ENCODE measurements around the gene CDC42EP4. TPM values are rescaled to one million over a fixed set of nuclear protein-coding genes. Genes with fewer than 3 reads are reported as not detected.

The CDC42EP4 gene
- total RNA-seq, 1 donor: 16.3 TPM

DNA sequence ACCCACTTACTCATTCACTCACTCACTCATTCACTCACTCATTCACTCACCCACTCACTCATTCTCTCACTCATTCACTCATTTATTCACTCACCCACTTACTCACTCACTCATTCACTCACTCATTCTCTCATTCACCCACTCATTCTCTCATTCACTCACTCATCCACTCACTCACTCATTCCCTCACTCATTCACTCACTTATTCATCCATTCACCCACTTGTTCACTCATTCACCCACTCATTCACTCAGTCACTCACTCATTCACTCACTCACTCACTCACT lies 42.5 kb downstream of the CDC42EP4 start:
- TF ChIP-seq, protein P1, sequence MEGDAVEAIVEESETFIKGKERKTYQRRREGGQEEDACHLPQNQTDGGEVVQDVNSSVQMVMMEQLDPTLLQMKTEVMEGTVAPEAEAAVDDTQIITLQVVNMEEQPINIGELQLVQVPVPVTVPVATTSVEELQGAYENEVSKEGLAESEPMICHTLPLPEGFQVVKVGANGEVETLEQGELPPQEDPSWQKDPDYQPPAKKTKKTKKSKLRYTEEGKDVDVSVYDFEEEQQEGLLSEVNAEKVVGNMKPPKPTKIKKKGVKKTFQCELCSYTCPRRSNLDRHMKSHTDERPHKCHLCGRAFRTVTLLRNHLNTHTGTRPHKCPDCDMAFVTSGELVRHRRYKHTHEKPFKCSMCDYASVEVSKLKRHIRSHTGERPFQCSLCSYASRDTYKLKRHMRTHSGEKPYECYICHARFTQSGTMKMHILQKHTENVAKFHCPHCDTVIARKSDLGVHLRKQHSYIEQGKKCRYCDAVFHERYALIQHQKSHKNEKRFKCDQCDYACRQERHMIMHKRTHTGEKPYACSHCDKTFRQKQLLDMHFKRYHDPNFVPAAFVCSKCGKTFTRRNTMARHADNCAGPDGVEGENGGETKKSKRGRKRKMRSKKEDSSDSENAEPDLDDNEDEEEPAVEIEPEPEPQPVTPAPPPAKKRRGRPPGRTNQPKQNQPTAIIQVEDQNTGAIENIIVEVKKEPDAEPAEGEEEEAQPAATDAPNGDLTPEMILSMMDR (IDR thresholded peaks at IDR 0.05; ENCODE audit: extremely low read depth, low read depth, low read length): no peak
- Histone ChIP-seq H3K9me3 (ENCODE audit: low read depth, low read length) (no peaks in the 10 kb centered on the region), H3K36me3 (ENCODE audit: insufficient read depth, low read length) (no peaks in the 10 kb centered on the region)

DNA sequence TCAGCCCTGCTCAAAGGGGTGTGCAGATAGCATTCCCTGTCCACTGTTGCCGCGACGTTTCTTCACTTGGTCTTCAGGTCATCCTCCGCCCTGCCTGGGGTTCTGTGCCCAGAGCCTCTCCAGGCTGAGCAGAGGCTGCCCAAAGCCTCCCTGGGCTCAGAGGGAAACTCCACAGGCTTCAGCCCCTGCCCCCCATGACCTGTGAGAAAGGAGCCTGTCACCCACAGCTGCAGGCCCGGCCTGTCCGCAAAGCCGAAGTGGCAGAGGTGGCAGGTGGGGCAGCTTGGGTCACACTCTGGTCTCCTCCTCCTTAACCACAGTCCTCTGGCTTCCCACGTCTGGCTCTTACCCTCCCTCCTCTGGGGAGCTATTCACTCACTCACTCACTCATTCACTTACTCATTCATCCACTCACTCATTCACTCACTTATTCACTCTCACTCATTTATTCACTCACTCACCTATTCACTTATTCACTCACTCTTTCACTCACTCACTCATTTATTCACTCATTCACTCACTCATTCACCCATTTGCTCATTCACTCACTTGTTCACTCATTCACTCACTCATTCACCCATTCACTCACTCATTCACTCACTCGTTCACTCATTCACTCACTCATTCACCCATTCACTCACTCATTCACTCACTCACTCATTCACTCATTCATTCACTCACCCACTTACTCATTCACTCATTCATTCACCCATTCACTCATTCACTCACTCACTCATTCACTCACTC lies 43.0 kb downstream of the CDC42EP4 start:
- no peaks in the 10 kb centered on the region for H3K9me3 ChIP-seq (ENCODE audit: low read depth, low read length)

More for the DNA sequence above, 42.5 kb downstream of the CDC42EP4 start:
- Histone ChIP-seq H3K4me3 (ENCODE audit: insufficient read depth, low read length) (no peak overlapping the region), H2AFZ (ENCODE audit: low read length) (no peak overlapping the region), H3K27ac (ENCODE audit: low read depth, low read length) (no peak overlapping the region), H4K20me1 (ENCODE audit: insufficient read depth, low read length) (no peaks in the 10 kb centered on the region), H3K4me2 (ENCODE audit: insufficient read depth, low read length) (no peak overlapping the region), H3K79me2 (ENCODE audit: insufficient read depth, low read length) (no peaks in the 10 kb centered on the region), H3K27me3 (ENCODE audit: insufficient read depth, low read length) (no peaks in the 10 kb centered on the region), H3K4me1 (ENCODE audit: insufficient read depth, low read length) (no peaks in the 10 kb centered on the region)
- DNase-seq (ENCODE audit: insufficient read length, low spot score, missing footprints): no peak

DNA sequence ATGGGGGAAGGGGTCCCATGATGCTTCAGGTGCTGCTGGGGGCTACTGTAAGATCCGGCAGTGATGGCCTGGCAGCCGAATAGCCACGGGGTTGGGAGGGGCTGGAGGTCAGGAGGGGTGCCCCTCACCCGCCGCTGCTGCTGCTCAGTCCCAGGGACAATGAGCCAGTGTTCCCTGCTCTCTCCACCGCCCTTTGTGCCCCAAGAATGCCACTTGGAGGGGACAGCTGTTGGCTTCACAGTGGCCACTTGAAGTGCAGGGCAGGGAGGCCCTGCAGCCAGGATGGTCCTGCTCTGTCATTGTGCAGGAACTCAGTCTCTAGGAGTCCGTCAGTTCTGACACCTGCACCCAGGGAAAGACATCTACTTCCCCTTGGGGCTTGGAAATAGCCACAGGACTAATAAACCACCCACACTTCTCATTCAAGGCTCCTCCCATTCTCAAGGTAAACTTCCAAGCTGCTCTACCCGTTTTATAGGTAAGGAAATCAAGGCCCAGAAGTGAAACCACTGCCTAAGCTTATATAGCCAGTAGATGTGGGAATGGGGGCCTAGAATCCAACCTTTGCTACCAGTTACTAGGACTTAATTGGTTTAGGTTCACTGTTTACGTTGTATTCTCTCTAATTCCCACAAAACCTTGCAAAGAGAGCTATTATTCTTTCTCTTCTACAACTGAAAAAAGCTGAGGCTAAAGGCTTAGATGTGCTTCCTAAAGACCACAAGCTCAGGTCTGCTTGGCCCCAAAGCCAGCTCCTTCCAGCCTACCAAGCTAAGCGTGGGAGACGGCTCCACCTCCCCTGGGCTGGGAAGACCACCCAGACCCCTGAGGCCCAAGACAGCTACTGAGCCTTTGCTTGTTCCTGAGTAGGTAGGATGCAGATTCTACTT lies 43.9 kb downstream of the CDC42EP4 start:
- H3K27ac ChIP-seq (ENCODE audit: low read depth, low read length): no peak overlapping the region
- no peaks in the 10 kb centered on the region for H3K27me3 ChIP-seq (ENCODE audit: insufficient read depth, low read length)
- H3K4me1 ChIP-seq (ENCODE audit: insufficient read depth, low read length): no peaks in the 10 kb centered on the region
- DNase-seq (ENCODE audit: insufficient read length, low spot score, missing footprints): peak; percentile 44
- no peaks in the 10 kb centered on the region for H3K79me2 ChIP-seq (ENCODE audit: insufficient read depth, low read length)
- no peak overlapping the region for H2AFZ ChIP-seq (ENCODE audit: low read length)
- H3K36me3 ChIP-seq (ENCODE audit: insufficient read depth, low read length): no peaks in the 10 kb centered on the region
- H3K4me3 ChIP-seq (ENCODE audit: insufficient read depth, low read length): no peak overlapping the region
- no peak overlapping the region for H3K4me2 ChIP-seq (ENCODE audit: insufficient read depth, low read length)
- TF ChIP-seq, protein P1 (IDR thresholded peaks at IDR 0.05; ENCODE audit: extremely low read depth, low read depth, low read length): no peak
- no peaks in the 10 kb centered on the region for H3K9me3 ChIP-seq (ENCODE audit: low read depth, low read length)
- H4K20me1 ChIP-seq (ENCODE audit: insufficient read depth, low read length): no peaks in the 10 kb centered on the region

More for the DNA sequence above, 43.0 kb downstream of the CDC42EP4 start:
- H3K36me3 ChIP-seq (ENCODE audit: insufficient read depth, low read length): no peaks in the 10 kb centered on the region
- no peaks in the 10 kb centered on the region for H3K4me1 ChIP-seq (ENCODE audit: insufficient read depth, low read length)
- H3K4me3 ChIP-seq (ENCODE audit: insufficient read depth, low read length): no peak overlapping the region
- TF ChIP-seq, protein P1 (IDR thresholded peaks at IDR 0.05; ENCODE audit: extremely low read depth, low read depth, low read length): no peak
- no peaks in the 10 kb centered on the region for H3K79me2 ChIP-seq (ENCODE audit: insufficient read depth, low read length)
- no peak overlapping the region for H2AFZ ChIP-seq (ENCODE audit: low read length)
- H3K27ac ChIP-seq (ENCODE audit: low read depth, low read length): no peak overlapping the region
- H3K4me2 ChIP-seq (ENCODE audit: insufficient read depth, low read length): no peak overlapping the region
- H3K27me3 ChIP-seq (ENCODE audit: insufficient read depth, low read length): no peaks in the 10 kb centered on the region
- peak; percentile 73 for DNase-seq (ENCODE audit: insufficient read length, low spot score, missing footprints)
- no peaks in the 10 kb centered on the region for H4K20me1 ChIP-seq (ENCODE audit: insufficient read depth, low read length)

DNA sequence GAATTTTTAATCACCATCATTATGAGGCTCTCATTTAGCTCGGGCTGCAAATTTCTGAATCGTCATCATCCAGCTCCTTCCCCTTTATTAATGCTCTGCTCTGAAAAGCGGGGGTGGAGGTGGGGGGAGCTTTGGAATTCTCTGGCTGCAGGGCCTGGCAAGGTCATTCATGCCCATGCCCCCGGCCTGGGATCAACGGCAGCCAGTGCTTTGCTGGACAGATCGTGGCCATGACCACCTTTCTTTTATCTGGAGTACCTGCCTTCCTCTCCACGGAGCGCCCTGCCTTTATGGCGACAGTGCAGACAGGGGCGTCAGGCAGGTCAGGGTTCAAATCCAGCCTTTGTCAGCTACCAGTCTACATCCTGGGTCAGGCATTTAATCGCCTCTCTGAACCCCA lies 45.0 kb downstream of the CDC42EP4 start:
- no peaks in the 10 kb centered on the region for H4K20me1 ChIP-seq (ENCODE audit: insufficient read depth, low read length)
- H3K4me2 ChIP-seq (ENCODE audit: insufficient read depth, low read length): no peak overlapping the region
- DNase-seq (ENCODE audit: insufficient read length, low spot score, missing footprints): peak; percentile 30
- H3K4me1 ChIP-seq (ENCODE audit: insufficient read depth, low read length): no peaks in the 10 kb centered on the region
- TF ChIP-seq, protein P1 (IDR thresholded peaks at IDR 0.05; ENCODE audit: extremely low read depth, low read depth, low read length): no peak
- no peaks in the 10 kb centered on the region for H3K9me3 ChIP-seq (ENCODE audit: low read depth, low read length)
- H3K79me2 ChIP-seq (ENCODE audit: insufficient read depth, low read length): no peaks in the 10 kb centered on the region
- no peak overlapping the region for H3K4me3 ChIP-seq (ENCODE audit: insufficient read depth, low read length)
- no peak overlapping the region for H2AFZ ChIP-seq (ENCODE audit: low read length)
- no peaks in the 10 kb centered on the region for H3K36me3 ChIP-seq (ENCODE audit: insufficient read depth, low read length)
- no peaks in the 10 kb centered on the region for H3K27me3 ChIP-seq (ENCODE audit: insufficient read depth, low read length)
- no peak overlapping the region for H3K27ac ChIP-seq (ENCODE audit: low read depth, low read length)
